Breast epithelium (tissue), 3 donors: Measurements from ENCODE around the gene SUPT4H1.

Source experiments
- POLR2A ChIP-seq: fragments of 450-650 bp; IDR thresholded peaks from one replicate; pipeline ENCODE4 v1.6.1; 2016; ENCODE audit warnings: antibody characterized with exemption, mild to moderate bottlenecking, moderate library complexity
- POLR2AphosphoS5 ChIP-seq, 3 donors: sonication (generic); formaldehyde crosslinking; IDR thresholded peaks; one replicate each; pipeline ENCODE4 v1.6.1; 2017; ENCODE audit warnings: antibody characterized with exemption in 3 of 3
- TF ChIP-seq, protein P1 (sequence below), 3 donors: fragments of 450-650 bp; IDR thresholded peaks; one replicate each; pipeline ENCODE4 v1.5.1; 2016 to 2017; ENCODE audit warnings: antibody characterized with exemption in 3 of 3, mild to moderate bottlenecking in 3 of 3, moderate library complexity in 3 of 3

DNA sequence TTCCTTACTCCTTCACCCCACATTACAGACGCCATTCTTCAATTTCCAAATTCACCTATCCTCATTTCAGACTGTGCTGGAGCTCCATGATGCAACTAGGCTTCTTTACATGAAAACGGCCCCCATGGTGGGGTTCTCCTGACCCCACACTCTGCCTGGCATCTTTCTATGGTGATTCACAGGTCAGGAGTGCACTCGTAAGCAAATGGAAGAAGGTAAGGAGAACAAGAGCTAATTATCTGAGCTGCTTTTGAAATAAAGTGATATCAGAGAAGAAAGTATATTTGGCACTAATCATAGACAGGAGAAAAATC is 27.5 kb upstream of the SUPT4H1 start:
- TF ChIP-seq, protein P1, sequence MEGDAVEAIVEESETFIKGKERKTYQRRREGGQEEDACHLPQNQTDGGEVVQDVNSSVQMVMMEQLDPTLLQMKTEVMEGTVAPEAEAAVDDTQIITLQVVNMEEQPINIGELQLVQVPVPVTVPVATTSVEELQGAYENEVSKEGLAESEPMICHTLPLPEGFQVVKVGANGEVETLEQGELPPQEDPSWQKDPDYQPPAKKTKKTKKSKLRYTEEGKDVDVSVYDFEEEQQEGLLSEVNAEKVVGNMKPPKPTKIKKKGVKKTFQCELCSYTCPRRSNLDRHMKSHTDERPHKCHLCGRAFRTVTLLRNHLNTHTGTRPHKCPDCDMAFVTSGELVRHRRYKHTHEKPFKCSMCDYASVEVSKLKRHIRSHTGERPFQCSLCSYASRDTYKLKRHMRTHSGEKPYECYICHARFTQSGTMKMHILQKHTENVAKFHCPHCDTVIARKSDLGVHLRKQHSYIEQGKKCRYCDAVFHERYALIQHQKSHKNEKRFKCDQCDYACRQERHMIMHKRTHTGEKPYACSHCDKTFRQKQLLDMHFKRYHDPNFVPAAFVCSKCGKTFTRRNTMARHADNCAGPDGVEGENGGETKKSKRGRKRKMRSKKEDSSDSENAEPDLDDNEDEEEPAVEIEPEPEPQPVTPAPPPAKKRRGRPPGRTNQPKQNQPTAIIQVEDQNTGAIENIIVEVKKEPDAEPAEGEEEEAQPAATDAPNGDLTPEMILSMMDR (IDR thresholded peaks at IDR 0.05) = no peak
- TF ChIP-seq POLR2AphosphoS5 (IDR thresholded peaks at IDR 0.05) (no peak), POLR2A (no peak)
